ENCODE results near the gene GOSR2. TPM values are rescaled to one million over a fixed set of nuclear protein-coding genes. Genes with fewer than 3 reads are reported as not detected.
"Not testable (repeated sequence)": the region's sequence is repeated elsewhere in the genome, so short reads cannot be mapped to it uniquely, and the experiment has no call there.

The GOSR2 gene
- polyA plus RNA-seq, 12 donors, result 25.5 to 42.6 (median 34.8) TPM; not detected in 1

GRCh38 chr17:46984892-46985291, 61.9 kb downstream of the GOSR2 start:
- DNase-seq, result no peak

- no peak for DNase-seq
Measured at GRCh38 chr17:46986366-46986765, 63.4 kb downstream of the GOSR2 start.

- not testable (repeated sequence) for DNase-seq
Measured at GRCh38 chr17:46987927-46988326, 65.0 kb downstream of the GOSR2 start.

GRCh38 chr17:46989637-46990431, 66.9 kb downstream of the GOSR2 start:
- no peak for DNase-seq

- DNase-seq, result no peak
Measured at GRCh38 chr17:46991617-46992016, 68.7 kb downstream of the GOSR2 start.

Other genes starting within 250 kb of the GOSR2 start
- 10 to 100 TPM in 2 of 12 donors, 1 to 10 TPM in 9, not detected in 1; 2.3 to 26.7 (median 3.0) TPM for gene WNT3, start 104.5 kb upstream of the GOSR2 start, polyA plus RNA-seq (ENCODE audit: insufficient read length in 12 of 12)
- gene WNT9B, start 71.6 kb upstream of the GOSR2 start, polyA plus RNA-seq (ENCODE audit: insufficient read length in 12 of 12), result under 1 TPM in 6 of 12 donors, not detected in 6; 0.05 to 0.26 (median 0.13) TPM
- gene RPRML, start 56.1 kb downstream of the GOSR2 start, polyA plus RNA-seq (ENCODE audit: insufficient read length in 12 of 12), result under 1 TPM in 6 of 12 donors, not detected in 6; 0.14 to 0.58 (median 0.20) TPM

Data from muscle of arm (tissue), 12 donors.